ENCODE results near the gene COL19A1.

Gene COL19A1

DNA sequence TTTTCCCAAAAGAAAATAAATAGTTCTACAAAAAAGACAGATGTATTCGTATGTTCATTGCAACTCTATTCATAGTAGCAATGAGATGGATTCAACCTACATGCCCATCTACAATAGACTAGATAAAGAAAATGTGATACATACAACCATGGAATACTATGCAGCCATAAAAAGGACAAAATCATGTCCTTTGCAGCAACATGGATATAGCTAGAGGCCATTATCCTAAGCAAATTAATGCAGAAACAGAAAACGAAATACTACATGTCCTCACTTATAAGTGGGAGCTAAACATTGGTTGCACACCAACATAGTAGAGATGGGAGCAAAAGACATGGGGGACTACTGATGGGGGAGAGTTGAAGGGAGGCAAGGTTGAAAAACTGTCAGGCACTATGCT lies 278.8 kb downstream of the COL19A1 start:
- DNase-seq (ENCODE audit: low read depth in 1 of 2, low spot score in 1 of 2) = no peak
- no peak for TF ChIP-seq JUND (IDR thresholded peaks at IDR 0.05; ENCODE audit: low read depth)
- in situ Hi-C loops (cut with HindIII; ENCODE audit: low pct_unique_long_range_greater_than_20kb, low sequenced_read_pairs) = no loop called here

DNA sequence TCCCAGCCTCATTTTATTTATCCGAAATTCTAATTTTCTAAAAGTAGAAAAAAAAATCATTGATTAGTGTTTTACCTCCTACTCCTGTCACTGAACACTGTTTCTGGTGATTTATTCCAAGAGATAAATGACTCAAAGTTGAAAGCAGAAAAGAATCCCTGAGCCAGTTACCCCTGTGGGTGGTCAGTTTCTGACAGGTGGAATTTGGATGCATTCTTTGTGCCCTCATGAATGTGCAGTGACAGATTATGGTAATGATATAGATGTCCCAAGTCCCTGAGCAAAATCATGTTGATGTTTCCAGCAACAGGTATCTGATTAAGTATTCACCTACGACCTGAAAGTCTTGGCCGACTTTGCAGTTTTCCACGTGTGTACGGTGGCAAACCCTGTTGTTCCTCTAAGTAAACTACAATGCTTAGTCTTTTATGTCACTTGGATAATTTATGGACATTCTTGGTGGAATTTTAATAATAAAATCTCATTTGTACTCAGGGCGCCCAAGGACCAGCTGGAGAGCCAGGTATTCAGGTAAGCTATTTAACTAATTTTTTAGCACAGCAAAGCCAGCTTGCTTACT lies 282.9 kb downstream of the COL19A1 start:
- DNase-seq (ENCODE audit: low read depth in 1 of 2, low spot score in 1 of 2) = no peak
- in situ Hi-C loops (cut with HindIII; ENCODE audit: low pct_unique_long_range_greater_than_20kb, low sequenced_read_pairs) = no loop called here
- TF ChIP-seq JUND (IDR thresholded peaks at IDR 0.05; ENCODE audit: low read depth) = no peak

- no peak for TF ChIP-seq JUND (IDR thresholded peaks at IDR 0.05; ENCODE audit: low read depth)
- in situ Hi-C loops (cut with HindIII; ENCODE audit: low pct_unique_long_range_greater_than_20kb, low sequenced_read_pairs) = no loop called here
- no peak for DNase-seq (ENCODE audit: low read depth in 1 of 2, low spot score in 1 of 2)
These were observed 284.2 kb downstream of the COL19A1 start for GRCh38 chr6:70150521-70150920.

GRCh38 chr6:70151616-70152015 lies 285.3 kb downstream of the COL19A1 start:
- no peak for TF ChIP-seq JUND (IDR thresholded peaks at IDR 0.05; ENCODE audit: low read depth)
- in situ Hi-C loops (cut with HindIII; ENCODE audit: low pct_unique_long_range_greater_than_20kb, low sequenced_read_pairs) = no loop called here
- no peak for DNase-seq (ENCODE audit: low read depth in 1 of 2, low spot score in 1 of 2)

DNA sequence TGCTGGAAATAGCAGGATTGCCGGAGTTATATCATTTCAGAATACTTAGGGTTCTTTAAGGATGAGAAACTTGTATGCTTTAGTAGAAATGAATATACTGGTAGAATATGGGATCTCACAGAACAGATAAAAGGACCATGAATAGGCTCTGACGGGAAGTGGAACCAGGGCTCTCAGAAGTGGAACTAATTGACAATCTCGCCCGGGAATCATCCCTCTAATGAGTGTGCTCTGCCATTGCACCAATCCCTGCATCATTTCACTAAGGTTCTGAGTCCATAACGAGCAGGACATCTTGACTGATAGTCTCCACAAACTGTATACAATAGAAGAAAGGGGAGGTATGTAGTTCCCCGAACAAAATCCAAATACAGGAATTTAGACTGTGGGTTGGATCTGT lies 286.4 kb downstream of the COL19A1 start:
- DNase-seq (ENCODE audit: low read depth in 1 of 2, low spot score in 1 of 2) = no peak
- no peak for TF ChIP-seq JUND (IDR thresholded peaks at IDR 0.05; ENCODE audit: low read depth)
- in situ Hi-C loops (cut with HindIII; ENCODE audit: low pct_unique_long_range_greater_than_20kb, low sequenced_read_pairs) = no loop called here

- no peak for TF ChIP-seq JUND (IDR thresholded peaks at IDR 0.05; ENCODE audit: low read depth)
- in situ Hi-C loops (cut with HindIII; ENCODE audit: low pct_unique_long_range_greater_than_20kb, low sequenced_read_pairs) = no loop called here
- DNase-seq (ENCODE audit: low read depth in 1 of 2, low spot score in 1 of 2) = no peak
These were observed 290.7 kb downstream of the COL19A1 start for GRCh38 chr6:70157086-70157485.

DNA sequence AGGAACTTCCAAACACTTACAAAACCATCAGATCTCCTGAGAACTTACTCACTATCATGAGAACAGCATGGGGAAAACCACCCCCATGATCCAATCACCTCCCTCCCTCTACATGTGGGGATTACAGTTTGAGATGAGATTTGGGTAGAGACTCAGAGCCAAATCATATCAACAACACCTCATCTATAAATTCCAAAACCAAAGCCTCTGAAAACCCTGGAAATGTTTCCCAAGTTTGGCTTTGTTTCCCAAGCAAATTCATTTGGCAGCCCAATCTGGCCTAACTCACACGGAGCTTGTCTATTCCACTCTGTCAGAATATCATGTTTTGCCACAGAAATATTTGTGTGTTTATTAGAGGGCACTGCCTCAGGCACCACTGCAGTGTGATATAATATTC lies 293.9 kb downstream of the COL19A1 start:
- DNase-seq (ENCODE audit: low read depth in 1 of 2, low spot score in 1 of 2) = no peak
- TF ChIP-seq JUND (IDR thresholded peaks at IDR 0.05; ENCODE audit: low read depth) = no peak
- in situ Hi-C loops (cut with HindIII; ENCODE audit: low pct_unique_long_range_greater_than_20kb, low sequenced_read_pairs) = no loop called here

GRCh38 chr6:70162972-70163371 lies 296.6 kb downstream of the COL19A1 start:
- in situ Hi-C loops (cut with HindIII; ENCODE audit: low pct_unique_long_range_greater_than_20kb, low sequenced_read_pairs) = no loop called here

DNA sequence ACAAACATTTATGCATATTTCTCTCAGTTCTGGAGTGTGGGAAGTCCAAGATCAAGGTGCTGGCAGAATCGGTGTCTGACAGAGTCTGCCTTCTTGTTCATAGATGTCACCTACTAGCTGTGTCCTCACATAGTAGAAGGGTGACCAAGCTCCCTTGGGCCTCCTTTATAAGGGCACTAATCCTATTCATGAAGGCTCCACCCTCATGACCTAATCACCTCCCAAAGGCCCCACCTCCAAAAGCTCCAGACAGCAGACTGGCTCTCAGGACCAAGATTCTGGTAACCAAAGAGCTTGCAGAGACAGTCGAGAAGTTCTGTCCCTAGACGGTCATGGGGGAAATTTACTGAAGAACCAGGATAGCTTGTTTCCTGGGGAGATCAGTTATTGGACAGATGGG lies 297.4 kb downstream of the COL19A1 start:
- DNase-seq (ENCODE audit: low read depth in 1 of 2, low spot score in 1 of 2) = no peak
- in situ Hi-C loops (cut with HindIII; ENCODE audit: low pct_unique_long_range_greater_than_20kb, low sequenced_read_pairs) = no loop called here
- no peak for TF ChIP-seq JUND (IDR thresholded peaks at IDR 0.05; ENCODE audit: low read depth)

More at GRCh38 chr6:70162972-70163371, 296.6 kb downstream of the COL19A1 start:
- no peak for TF ChIP-seq JUND (IDR thresholded peaks at IDR 0.05; ENCODE audit: low read depth)
- no peak for DNase-seq (ENCODE audit: low read depth in 1 of 2, low spot score in 1 of 2)

DNA sequence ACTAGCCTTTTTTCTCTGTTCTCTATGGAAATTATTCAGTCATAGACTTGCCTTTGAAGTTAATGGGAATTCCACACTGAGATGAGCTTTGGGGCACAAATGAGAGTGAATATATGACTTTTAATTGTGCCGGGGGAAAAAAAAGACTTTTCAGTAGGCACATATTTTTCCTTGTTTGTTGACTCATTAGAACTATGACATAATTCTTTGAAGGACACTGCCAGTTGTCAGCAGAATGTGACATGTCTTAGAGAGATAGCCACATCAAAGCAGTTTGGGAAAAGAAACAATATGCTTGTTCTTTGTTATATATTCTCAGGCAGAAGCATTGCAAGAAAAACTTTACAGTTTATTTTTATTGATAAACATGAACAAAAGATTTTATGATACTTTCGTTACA lies 298.2 kb downstream of the COL19A1 start:
- no peak for TF ChIP-seq JUND (IDR thresholded peaks at IDR 0.05; ENCODE audit: low read depth)
- no peak for DNase-seq (ENCODE audit: low read depth in 1 of 2, low spot score in 1 of 2)
- in situ Hi-C loops (cut with HindIII; ENCODE audit: low pct_unique_long_range_greater_than_20kb, low sequenced_read_pairs) = no loop called here

- no peak for TF ChIP-seq JUND (IDR thresholded peaks at IDR 0.05; ENCODE audit: low read depth)
- peak; percentile 47 to 58 for DNase-seq (ENCODE audit: low read depth in 1 of 2, low spot score in 1 of 2)
- in situ Hi-C loops (cut with HindIII; ENCODE audit: low pct_unique_long_range_greater_than_20kb, low sequenced_read_pairs) = no loop called here
These were observed 300.0 kb downstream of the COL19A1 start for GRCh38 chr6:70166088-70166958.

DNA sequence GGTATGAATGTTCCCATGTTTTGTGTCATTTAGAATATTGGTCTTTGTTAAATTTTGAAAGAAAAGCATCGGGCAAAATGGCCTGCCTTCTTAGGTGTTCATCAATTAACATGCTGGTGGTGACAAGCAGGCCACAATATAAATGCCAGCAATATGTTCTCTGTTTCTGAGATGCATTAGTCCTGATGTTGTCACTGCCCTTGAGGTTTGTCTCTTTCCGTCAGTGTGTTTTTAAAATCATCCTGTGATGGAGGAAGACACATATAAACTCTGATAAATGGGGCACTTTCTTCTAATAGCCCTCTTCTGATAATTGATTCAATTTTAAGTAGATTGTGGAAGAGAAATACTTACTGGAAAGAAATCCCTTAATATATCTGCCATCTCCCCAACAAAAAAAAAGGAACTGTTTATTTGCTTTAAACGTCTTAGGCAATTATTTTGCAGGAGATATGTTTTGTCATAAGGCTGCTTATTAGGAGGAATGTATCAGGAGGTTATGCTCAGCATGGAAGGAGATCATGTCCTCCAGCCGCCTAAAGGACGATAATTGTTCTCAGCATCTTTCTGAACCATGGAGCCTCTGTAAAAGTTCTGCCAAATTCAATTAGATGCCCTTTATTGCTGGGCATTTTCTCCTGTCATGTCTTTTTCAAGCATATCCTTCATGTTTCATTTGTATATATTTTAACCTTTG lies 302.5 kb downstream of the COL19A1 start:
- TF ChIP-seq JUND (IDR thresholded peaks at IDR 0.05; ENCODE audit: low read depth) = no peak
- in situ Hi-C loops (cut with HindIII; ENCODE audit: low pct_unique_long_range_greater_than_20kb, low sequenced_read_pairs) = no loop called here
- no peak for DNase-seq (ENCODE audit: low read depth in 1 of 2, low spot score in 1 of 2)

DNA sequence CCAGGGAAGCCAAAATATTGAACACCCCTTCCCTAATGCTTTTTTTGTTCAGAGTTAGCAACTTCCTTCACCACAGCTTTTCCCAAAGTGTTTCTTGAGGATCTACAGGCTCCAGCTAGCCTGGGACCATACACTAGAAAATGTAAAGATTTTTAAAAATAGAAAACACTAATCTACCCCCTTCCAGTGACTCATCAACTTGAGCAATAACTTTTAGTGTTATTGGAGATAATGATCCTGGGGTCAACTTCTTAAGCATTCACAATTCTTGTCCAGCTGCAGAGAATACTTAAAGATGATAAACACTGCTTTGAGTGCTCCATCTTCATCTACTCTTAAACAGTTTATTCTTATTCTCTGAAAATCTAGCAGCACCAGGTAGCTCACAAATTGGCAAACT lies 304.9 kb downstream of the COL19A1 start:
- no peak for DNase-seq (ENCODE audit: low read depth in 1 of 2, low spot score in 1 of 2)
- in situ Hi-C loops (cut with HindIII; ENCODE audit: low pct_unique_long_range_greater_than_20kb, low sequenced_read_pairs) = no loop called here
- TF ChIP-seq JUND (IDR thresholded peaks at IDR 0.05; ENCODE audit: low read depth) = no peak

Data from T47D (cell line).